Left cardiac atrium (tissue), 4 donors: ENCODE data around the gene ELP2. TPM values are rescaled to one million over a fixed set of nuclear protein-coding genes. Genes with fewer than 3 reads are reported as not detected.
"Not testable (repeated sequence)": the region's sequence is repeated elsewhere in the genome, so short reads cannot be mapped to it uniquely, and the experiment has no call there.

Source experiments
- ATAC-seq, 2 donors: fragments of 200-7000 bp; cut with Tn5 transposase; one replicate each; pipeline ENCODE4 v1.9.1; 2020; ENCODE audit warnings: mild to moderate bottlenecking in 2 of 2, moderate library complexity in 2 of 2
- DNase-seq: peaks from one replicate; pipeline ENCODE4 v3.0.0-alpha.2; 2020
- intact Hi-C, 2 donors: fragments of 100-400 bp; cut with DNase I; formaldehyde crosslinking; loops; one replicate each; pipeline versions ENCODE4 v1.14.1 to v1.15.1; 2022 to 2023
- total RNA-seq, 2 donors: library from RNA; stranded (reverse); fragmentation: NEBNext Ultra II Directional; extraction: Animal tissue kit (Norgen Biotek cat#: 25700); gene quantifications; one replicate each; pipeline ENCODE4 v1.2.1, GENCODE V29; 2021
- donor health status: DM: no; HTN: yes; CAD: no.
- donor health status: DM: no; HTN: yes; CAD: no; lungs with severe emphysema.
- donor health status: DM: yes; HTN: yes; CAD: no.
- donor health status: Dilated cardiomyopathy.

Gene ELP2
- total RNA-seq, 2 donors from 2014 or later = 41.4 to 55.7 TPM

- intact Hi-C loops = no loop called here
- DNase-seq (no peak), ATAC-seq (no peak)
These were observed 15.0 kb upstream of the ELP2 start for GRCh38 chr18:36114738-36115137.

GRCh38 chr18:36116771-36117170 lies 12.9 kb upstream of the ELP2 start:
- intact Hi-C loops, ATAC-seq, DNase-seq: not testable (repeated sequence)

GRCh38 chr18:36120297-36120696 lies 9.4 kb upstream of the ELP2 start:
- DNase-seq (no peak), ATAC-seq (no peak)
- intact Hi-C loops = no loop called here

- intact Hi-C loops = no loop called here
- DNase-seq (no peak), ATAC-seq (no peak)
These were observed 4.9 kb upstream of the ELP2 start for GRCh38 chr18:36124841-36125240.

- intact Hi-C loops = no loop called here
- ATAC-seq (no peak), DNase-seq (no peak)
These were observed 3.0 kb upstream of the ELP2 start for GRCh38 chr18:36126668-36127067.

- DNase-seq (no peak), ATAC-seq (no peak)
- intact Hi-C loops = no loop called here
These were observed 1.7 kb upstream of the ELP2 start for GRCh38 chr18:36127836-36128529.

GRCh38 chr18:36128530-36128870 lies 1.2 kb upstream of the ELP2 start:
- DNase-seq (no peak), ATAC-seq (no peak)
- intact Hi-C loops = no loop called here

GRCh38 chr18:36128907-36129299 lies 796 bp upstream of the ELP2 start:
- intact Hi-C loops = no loop called here
- DNase-seq (no peak), ATAC-seq (peak in 1 of 2 donors; percentile 12)

- ATAC-seq (peak in 1 of 2 donors; percentile 5), DNase-seq (no peak)
- intact Hi-C loops = no loop called here
These were observed 536 bp downstream of the ELP2 start for GRCh38 chr18:36130039-36130831.

- intact Hi-C loops = no loop called here
- ATAC-seq (no peak), DNase-seq (no peak)
These were observed 1.4 kb downstream of the ELP2 start for GRCh38 chr18:36130883-36131653.

- DNase-seq (no peak), ATAC-seq (no peak)
- intact Hi-C loops = no loop called here
These were observed 2.2 kb downstream of the ELP2 start for GRCh38 chr18:36131692-36132483.

- intact Hi-C loops = no loop called here
- no peak for DNase-seq
These were observed 3.1 kb downstream of the ELP2 start for GRCh38 chr18:36132756-36133155.

GRCh38 chr18:36135264-36135663 lies 5.6 kb downstream of the ELP2 start:
- ATAC-seq (no peak), DNase-seq (no peak)
- intact Hi-C loops = no loop called here

More at GRCh38 chr18:36132756-36133155, 3.1 kb downstream of the ELP2 start:
- no peak for ATAC-seq

- no peak for DNase-seq
- ATAC-seq = no peak
- intact Hi-C loops = no loop called here
These were observed 9.5 kb downstream of the ELP2 start for GRCh38 chr18:36139245-36139644.

GRCh38 chr18:36141576-36141975 lies 11.9 kb downstream of the ELP2 start:
- DNase-seq = no peak
- no peak for ATAC-seq
- intact Hi-C loops = no loop called here

- intact Hi-C loops = no loop called here
- no peak for DNase-seq
- no peak for ATAC-seq
These were observed 13.1 kb downstream of the ELP2 start for GRCh38 chr18:36142751-36143150.

GRCh38 chr18:36143391-36143790 lies 13.7 kb downstream of the ELP2 start:
- no peak for ATAC-seq
- intact Hi-C loops = no loop called here
- no peak for DNase-seq

GRCh38 chr18:36149514-36150289 lies 20.0 kb downstream of the ELP2 start:
- DNase-seq (no peak), ATAC-seq (no peak)
- intact Hi-C loops = no loop called here

- intact Hi-C loops = no loop called here
- DNase-seq (no peak), ATAC-seq (no peak)
These were observed 23.1 kb downstream of the ELP2 start for GRCh38 chr18:36152781-36153180.
